HG03064 (cell line): Measurements from ENCODE around the gene TEDC1.

Experiments
- ATAC-seq: cut with Tn5 transposase; IDR thresholded peaks from one replicate; pipeline ENCODE4 v1.9.1; 2021; ENCODE audit warnings: low read depth; ENCODE audit not compliant: unreplicated experiment

The TEDC1 gene

DNA sequence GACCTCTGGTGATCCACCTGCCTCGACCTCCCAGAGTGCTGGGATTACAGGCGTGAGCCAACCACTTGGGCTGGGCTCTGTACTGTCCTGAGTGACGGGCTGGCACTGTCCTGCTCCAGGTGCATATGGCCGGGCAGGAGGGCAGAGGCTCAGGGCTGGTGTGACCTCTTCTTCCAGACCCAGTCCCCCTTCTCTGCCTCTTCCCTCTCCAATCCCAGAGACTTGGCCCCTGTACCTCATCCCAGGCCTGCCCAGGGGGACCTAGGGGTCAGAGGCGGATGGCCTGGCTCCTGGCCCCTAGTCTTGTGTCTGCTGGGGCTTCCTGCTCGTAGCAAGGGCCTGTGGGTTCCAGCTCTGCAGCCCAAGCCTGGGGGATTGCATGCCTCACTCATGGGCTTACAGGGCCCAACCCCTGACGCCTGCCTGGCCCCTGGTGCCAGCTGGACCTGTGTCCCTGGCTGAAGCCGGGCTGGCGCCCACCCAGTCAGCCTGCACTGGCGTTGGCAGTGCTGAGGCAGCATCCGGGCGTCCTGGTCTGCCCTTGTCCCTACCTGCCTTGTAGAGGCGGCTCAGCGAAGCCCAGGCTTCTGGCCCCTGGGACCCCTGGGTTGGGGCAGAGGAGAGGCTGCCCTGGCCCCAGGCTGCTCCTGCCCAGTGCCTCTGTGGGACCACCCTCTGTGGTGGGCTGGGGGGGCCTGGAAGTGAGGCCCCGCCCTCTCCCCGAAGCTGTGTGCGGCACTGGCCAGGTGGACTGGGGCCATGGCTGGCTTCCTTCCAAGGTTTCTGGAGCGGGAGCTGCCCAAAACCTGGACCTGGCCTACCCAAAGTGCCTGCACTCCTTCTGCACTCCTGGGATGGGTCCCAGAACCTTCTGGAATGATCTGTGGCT lies 4.3 kb downstream of the TEDC1 start:
- no peak for ATAC-seq

DNA sequence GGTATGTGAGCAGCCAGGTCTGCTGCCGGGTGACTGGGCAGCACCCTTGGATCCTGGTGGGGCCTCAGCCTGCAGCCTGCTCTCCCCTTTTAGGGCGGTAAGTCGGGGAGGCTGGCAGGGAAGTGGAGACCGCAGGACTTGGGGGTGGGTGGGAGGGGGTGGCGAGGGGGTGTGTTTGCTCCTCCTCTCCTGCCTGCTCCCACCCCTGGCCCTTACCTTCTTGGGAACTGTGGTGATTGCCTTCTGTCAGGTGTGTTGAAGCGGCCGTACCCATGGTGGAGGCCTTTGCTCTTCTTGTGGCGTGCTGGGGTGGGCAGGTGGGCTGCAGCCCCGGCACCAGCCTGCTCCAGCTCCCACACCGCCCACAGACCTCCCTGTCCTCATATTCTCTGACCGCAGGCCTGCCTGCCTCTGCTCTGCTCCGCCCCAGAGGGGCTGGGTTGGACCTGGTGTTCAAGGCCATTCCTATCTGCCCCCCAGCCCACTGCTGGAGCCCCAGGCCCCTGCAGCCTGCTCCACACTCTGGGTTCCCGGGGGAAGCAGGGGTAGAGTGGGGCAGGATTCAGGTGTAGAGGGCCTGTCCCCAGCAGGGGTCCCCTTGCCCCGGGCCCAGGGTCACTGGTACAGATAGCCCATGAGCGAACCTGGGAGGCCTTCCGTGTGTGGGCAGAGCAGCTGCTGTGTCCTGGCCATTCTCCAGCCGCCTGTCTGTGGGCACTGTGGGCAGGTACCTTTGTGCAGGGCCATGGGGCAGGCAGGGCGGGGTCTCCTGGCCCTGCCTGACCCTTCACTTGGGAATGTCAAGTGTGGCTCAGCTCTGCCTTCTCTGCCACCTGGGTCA lies 5.2 kb downstream of the TEDC1 start:
- no peak for ATAC-seq

DNA sequence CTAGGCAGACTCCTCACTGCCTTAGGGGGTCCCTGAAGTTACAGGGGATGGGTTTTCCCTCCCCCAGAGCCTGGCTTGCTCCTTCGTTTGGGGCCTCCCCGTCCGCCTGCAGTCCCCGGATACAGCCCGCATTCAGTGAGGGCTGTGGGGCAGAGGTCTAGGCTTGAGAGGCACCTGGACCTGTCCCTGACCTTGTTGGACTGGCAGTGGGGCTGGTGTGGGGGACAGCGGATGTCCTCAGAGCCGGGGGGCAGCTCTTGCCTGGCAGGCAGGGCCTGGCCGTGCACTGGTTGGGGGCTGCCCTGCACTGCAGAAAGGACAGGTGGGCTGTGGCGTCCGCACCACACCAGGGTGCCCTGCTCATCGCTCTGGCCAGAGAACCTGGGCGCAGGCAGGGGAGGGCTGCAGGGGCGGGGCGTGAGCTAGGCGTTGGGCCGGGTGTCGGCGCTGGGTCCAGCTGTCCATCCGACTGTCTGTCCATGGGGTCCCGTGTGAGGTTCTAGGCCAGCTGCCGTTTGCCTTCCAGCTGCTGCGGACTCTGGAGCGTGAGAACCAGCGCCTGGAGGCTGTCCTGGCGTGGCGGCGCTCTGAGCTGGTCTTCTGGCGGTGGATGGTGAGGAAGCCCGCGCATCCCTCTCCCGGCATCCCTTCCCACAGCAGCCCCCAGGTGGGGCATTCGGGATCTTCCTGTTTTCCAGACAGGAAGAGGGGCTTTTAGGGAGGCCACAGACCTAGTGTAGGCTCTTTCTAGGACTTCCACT lies 6.0 kb downstream of the TEDC1 start:
- no peak for ATAC-seq

DNA sequence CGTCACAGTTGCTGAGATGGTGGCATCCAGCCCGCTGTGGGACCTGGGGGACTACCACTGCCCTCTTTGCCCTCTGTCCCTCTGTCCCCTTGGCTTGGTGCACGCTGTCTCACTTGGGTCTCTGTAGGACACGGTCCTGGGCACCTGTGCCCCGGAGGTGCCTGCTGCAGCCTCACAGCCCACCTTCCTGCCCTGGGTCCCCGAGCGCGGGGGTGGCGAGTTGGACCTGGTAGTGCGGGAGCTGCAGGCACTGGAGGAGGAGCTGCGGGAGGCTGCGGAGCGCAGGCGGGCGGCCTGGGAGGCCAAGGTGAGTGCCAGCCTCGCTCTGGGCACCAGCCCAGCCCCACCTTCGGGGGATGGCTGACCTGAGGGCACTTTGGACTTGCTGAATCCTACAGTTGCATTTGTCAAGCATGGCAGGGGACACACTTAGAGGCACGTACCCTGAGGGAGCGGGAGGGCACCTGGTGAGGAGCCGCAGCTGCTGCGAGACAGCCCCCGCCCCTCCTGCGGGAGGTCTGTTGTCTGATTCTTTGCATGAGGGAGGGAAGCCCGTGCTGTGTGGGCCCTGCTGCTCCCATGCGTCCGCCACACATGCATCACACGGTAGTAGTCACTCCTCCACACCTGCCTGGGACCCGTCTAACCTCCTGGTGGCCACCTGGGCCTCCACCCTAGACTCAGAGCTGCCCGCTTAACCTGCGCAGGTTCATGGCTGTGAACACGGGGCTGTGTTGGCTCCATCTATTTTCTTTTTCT lies 6.8 kb downstream of the TEDC1 start:
- no peak for ATAC-seq

DNA sequence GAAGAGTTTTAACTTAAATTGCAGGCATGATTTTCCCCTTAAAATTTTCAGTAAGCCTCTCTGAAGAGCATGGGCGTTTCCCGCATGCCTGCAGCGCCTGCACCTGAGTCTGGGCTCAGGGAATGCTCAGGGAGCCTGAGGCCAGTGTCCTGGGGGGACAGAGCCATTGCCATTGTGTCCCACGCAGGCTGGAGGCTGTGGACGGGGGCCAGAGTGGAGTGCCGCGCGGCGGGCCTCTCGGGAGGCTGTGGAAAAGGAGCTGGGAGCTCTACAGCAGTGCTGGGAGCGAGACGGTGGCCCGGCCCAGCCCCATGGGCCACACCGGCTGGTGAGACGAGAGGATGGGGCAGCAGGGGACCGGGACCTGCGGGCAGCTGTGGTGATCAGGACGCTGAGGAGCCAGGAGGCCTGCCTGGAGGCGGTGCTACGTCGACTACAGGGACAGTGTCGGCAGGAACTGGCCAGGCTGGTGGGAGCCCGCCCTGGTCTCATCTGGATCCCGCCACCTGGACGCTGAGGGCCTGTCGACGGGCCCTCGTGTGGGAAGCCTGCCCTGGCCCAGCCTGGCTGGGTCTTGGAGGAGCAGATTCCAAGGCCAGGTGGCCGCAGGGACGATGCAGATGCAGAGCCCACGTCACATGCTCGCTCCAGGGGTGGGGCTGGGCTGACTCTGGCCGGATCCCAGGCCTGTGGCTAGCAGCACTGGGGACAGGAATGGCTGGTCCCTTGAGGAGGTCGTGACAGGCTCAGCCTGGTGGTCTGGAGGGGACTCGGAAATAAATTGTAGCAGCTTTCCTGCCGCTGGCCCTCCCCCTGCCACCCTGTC lies 7.6 kb downstream of the TEDC1 start:
- no peak for ATAC-seq

DNA sequence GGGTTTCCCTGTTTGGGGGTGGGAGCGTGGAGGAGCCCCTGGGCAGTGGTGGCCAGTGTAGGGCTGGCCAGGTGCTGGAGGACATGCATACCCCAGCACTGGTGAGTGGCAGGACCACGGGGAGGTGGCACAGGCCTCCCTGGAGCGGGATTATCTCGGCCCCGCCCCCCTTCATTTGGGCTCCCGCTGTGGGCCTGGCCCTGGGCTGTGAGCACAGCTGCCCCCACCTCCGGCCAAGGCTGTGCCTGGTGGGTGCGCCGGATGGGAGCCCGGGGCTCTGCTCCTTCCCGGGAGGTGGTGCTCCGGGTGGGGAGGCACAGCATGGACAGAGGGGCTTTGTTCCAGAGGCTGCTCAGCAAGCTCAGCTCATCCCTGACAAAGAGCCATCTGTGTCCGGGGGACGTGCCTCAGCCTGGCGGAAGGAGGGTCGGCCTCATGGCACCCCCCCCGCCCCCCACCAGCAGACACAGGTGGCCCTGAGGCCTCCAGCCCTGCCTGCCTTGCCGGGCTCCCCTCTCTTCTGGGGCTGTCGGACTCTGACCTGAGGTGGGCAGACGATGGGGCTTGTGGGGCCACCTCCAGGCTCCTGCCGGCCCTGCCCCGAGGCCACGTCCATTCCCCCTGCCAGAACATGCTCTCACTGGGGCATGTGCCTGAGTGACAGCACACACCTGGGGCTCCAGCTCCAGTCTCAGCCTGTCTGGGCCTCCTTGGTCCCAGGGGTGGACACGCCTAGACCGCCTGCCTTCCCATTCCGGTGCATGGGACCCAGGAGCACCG lies 8.4 kb downstream of the TEDC1 start:
- no peak for ATAC-seq

DNA sequence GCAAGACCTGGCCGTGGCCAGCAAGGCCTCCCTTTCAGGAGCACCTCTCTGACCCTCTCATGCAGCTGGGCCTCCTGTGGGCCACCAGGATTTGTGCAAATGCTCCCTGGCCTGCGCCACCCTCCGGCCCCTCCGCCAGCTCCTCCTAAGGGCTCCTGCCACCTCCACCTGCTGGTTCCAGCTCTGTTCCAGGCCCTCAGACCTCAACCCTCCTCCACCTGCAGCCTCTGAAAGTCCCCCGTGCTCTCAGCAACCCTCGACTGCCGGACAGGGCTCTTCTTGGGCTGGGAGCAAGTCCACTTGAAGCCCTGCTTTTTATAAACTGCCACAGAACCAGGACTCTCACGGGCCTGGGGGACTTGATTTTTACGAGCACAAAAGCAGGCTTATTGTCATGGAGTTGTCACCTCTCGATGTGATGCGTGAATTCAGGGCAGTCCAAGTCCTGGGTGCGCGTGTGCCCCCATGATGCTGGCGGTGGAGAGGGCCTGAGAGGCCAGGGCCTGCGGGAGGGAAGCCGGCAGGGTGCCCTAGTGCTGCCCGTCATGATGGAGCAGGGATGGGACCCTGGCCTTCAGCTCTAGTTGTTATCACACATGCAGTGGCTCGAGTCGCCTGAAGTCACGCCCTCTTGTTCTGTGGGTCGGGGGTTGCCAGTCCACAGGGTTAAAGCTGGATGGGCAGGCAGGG lies 9.1 kb downstream of the TEDC1 start:
- ATAC-seq = no peak

DNA sequence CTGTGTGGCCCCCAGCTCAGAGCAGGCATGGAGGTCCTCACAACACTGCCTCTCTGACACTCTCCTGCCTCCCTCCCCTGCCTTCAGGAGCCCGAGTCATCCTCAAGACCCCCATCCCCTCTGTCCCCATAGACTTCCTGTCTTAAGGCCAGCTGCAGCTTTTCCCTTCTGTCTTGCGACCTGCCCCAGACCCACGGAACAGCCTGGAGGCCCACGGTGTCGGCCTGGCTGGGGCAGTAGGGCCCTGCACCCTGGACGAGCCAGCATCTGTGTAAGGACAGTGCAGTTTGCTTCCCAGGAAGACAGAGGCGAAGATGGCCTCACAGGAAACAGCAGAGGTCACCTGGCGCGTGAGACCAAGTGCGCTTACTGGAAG lies 9.7 kb downstream of the TEDC1 start:
- no peak for ATAC-seq

DNA sequence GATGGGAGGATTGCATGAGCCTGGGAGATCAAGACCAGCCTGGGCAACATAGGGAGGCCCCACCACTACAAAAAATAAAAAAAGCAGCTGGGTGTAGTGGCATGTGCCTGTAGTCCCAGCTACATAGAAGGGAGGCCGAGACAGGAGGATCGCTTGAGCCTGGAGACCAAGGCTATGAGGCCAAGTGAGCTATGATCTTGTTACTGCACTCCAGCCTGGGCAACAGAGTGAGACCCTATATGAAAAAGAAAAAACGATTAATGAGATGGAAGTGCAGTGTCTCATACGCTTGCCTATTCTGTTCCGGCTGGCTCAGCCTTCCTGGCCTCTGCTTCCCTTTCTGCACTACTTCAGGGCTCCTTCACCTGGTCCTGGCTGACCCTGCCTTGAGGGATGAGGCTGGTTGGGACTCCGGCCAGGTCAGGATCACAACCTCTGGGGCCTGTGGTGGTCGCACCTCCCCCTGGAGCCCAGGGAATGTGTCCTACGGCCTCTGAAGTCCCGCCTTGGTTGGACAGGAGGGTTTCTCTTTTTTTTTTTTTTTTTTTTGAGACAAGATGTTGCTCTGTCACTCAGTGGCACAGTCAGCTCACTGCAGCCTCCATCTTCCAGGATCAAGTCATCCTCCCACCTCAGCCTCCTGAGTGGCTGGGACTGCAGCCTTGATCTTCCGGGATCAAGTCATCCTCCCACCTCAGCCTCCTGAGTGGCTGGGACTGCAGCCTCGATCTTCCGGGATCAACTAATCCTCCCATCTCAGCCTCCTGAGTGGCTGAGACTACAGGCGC lies 10.7 kb downstream of the TEDC1 start:
- no peak for ATAC-seq

DNA sequence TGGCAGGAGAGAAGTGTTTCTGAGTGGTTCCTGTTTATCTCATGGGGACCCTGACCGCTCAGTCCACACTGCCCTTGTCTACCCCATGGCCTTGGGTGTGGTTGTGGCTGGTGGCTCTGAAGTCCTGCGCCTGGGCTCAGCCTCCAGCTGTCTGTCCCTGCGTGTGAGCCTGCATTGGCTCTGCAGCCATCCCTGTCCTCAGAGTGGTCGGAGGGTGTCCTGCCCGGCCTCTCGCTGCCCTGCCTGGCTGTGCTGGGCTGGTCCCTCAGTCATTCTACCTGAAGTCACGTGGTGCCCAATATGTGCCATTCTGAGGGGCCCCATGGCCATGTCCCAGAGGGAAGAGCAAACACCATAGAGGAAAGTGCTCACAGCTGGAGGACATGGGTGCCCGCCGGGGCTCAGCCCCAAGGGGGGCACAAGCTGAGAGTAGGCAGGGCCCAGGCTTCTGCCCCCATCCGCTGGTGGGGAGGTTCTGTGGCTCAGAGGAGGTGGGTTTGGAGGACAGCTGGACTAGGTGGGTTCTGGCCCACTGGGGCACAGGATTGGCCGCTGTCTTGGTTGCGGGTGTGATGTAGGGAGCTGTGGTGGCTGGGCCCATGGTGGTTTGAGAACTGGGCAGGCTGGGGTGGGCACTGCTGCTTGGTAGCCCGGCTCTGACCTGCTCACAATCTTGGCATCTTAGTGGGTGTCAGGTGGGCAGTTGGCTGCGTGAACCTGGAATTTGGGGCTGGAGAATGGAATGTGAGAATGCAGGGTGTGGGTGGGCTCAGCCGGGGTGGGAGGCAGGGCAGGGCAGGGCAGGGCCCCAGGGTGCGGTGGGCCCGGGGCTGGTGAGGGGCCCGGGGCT lies 11.6 kb downstream of the TEDC1 start:
- no peak for ATAC-seq

DNA sequence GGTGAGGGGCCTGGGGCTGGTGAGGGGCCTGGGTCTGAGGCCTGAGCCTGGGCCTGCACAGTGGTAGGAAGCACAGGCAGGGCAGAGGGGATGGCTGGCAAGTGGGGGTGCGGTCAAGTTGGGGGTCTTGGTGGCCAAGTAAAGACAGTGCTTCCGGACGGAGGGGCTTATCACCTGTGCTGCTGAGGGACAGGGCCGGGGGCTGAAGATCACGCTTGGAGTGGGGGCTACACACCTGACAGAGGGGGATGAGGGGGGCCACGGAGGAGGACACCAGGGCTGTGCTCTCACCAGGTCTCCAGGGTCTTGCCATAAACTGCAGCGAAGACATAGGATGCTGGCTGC lies 12.2 kb downstream of the TEDC1 start:
- no peak for ATAC-seq

DNA sequence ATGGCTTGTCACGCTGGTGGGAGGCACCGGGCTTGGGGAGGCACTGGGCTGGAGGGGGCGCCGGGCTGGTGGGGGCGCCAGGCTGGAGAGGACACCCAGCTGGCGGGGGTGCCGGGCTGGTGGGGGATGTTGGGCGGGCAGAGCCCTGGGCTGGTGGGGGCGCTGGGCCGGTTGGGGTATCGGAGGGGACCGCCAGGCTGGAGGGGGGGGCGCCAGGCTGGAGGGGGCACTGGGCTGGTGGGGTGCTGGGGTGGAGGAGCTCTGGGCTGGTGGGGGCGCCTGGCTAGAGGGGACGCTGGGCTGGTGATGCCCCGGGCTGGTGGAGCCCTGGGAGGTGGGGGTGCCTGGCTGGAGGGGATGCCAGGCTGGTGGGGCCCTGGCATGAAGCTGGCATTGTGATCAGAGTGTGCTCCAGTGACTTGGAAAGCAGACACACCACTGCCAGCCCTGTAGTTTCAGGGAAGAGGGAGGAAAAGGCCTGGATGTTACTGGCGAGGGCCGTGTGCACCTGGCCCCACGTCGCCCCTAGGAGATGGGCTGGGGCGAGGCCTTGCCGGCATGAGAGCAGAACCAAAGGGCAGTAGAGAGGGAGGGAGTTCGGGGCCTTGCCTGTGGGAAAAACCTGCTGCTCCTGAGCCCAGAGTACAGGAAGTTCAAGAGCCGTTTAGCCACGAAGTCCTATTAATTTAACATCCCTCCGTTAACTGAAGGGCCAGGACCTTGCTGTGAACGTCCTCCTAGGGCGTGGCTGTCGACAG lies 13.1 kb downstream of the TEDC1 start:
- no peak for ATAC-seq

DNA sequence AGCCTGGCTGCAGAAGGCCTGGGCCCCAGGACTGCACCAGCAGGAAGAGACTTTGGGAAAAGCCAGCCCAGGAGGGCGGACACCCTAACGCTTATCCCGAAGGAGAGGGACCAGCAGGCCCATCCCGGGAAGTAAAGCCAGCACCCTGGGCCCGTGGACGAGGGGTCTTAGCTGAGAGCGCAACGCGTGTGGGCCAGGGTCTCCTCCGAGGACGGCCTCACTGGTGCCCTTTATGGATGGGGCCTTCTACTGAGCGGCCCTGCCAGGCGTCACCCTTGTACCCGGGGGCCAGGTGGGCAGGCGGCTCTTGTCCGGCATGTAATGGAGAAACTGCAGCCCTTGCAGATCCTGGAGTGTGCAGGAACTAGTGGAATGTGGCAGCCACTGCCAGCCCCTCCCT lies 14.1 kb downstream of the TEDC1 start:
- ATAC-seq = no peak

DNA sequence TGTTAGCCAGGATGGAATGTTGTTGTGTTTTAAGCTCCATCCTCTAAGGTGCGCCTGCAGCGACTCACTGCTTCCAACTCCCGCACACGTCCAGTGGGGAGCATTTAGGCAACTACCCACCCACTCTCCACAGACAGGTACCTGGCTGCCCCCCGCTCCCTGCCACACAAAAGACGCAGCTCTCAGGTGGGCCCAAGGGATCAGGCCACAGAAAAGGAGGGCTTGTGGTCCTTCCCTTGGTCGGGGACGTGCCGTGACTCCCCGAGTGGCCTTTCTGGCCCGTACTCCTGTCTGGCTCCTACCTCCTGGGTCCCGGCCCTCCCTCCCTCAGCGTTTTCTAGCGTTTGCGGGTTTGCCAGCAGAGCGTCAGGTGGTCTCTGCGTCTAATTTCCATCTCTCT lies 16.2 kb downstream of the TEDC1 start:
- ATAC-seq = no peak

DNA sequence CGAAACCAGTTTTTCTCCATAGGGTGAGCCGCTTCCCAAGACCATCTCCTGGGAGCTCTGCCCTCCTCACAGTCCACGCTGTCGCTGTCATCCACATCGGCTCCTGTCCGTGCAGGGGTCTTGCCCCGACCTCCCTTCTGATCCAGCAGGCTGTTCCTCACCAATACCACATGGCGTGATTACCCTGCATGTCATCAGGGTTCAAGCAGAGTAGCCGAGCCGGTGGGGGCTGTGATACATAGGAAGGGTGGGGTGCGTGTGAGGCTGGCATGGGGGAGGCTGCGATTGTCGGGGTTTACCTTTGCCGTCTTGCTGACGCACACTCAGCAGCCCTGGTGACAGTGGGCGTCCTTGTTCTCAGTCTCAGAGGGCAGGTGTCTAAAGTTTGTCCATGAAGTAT lies 17.0 kb downstream of the TEDC1 start:
- no peak for ATAC-seq

DNA sequence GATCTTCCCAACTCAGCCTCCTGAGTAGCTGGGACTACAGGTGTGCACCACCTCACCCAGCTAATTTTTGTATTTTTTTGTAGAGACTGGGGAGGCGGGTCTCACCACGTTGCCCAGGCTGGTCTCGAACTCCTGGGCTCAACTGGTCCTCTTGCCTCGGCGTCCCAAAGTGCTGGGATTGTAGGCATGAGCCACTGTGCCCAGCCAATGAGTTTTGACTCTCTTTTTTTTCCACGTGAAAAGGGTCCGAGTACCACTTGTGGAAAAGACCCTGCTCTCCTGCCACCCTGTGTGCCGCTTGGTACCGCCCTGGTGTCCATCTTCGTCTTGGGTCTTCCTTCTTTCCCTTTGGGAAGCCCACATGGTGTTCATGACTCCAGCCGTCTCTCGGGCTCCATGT lies 17.6 kb downstream of the TEDC1 start:
- no peak for ATAC-seq
